ENCODE data around the gene CGB3.

The CGB3 gene

DNA sequence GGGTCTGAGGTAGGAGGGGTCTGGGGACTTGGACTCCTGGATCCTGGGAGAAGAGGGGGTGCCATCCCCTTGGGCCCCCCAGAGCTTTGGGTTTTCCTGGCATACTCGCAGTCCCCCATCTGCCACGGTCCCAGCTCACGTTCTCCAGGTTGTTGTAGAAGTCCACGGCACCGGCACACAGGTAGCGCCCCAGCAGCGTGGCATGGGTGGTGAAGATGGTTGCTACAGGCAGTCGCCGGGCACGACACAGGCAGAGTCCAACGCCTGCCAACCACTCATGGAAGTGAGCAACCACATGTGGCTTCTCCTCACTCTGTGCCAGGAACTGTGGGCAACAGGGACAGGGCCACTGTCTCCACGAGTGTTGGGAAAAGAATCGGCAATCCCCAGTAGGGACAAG lies 38.4 kb downstream of the CGB3 start:
- DNase-seq, result no peak

DNA sequence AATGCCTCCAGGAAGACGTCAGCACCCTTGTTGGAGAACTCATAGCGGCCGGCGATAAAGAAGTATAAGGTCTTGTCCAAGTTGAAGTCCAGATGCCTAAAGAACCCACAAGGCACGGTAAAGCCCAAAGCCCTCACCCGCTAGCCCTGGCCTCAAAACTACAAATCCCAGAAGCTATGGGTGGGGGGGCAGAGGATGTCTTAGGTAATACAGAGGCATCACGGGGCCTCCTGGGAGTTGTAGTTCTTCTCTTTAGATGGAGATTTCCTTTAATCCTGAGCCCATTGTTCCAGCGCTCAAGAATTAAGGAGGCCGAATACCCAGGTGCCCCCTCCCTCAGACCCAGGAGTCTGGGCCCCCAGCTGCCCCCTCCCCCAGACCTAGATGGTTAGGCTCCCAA lies 41.9 kb downstream of the CGB3 start:
- no peak for DNase-seq

DNA sequence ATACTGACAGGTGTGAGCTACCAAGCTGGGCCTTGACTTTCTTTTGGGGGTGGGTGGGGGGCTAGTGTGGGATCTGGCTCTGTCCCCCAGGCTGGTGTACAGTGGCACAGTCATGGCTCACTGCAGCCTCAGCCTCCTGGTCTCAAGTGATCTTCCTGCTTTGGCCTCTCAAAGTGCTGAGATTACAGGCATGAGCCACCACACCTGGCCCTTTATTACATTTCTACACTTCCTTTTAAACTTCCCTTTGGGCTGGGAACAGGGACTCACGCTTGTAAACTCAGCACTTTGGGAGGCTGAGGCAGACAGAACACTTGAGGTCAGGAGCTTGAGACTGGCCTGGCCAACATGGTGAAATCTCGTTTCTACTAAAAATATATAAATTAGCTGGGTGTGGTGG lies 47.1 kb downstream of the CGB3 start:
- no peak for DNase-seq

DNA sequence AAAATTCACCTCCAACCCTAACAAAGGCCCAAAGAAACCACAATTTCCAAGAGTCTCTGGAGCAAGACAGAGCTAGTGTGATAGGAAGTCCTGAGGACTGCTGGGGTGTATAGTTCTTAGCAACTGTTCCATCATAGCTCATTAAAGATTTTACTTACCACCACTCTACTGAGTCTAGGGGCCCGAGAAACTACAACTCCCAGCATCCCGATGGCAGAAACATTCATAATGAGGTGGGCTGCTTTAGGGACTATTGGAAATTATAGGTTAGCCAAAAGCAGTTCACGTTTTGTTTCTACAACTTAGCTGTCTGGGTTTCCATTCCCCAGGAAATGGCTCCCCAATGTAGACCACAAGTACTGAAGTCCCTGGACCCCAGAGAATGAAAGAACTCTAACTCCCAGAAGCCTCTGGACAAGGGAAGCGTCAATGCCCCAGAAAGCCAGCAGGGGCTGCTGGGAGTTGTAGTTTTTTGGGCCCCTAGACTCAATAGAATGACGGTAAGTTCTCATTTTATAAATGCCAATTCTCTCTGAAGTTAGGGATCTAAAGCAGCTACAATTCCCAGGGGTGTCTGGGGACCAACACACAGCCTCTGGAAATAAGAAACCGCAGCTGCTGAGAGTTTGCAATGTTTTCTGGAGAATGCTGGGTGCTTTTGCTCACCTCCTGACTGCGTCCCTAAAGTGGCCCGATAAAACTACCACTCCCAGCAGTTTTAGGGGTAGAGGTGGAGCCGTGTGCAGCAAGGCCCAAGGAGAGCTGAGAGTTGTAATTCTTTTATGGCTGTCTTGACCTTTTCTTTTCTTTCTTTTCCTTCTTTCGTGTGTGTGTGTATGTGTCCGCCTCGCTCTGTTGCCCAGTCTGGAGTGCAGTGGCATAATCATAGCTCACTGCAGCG lies 47.9 kb downstream of the CGB3 start:
- no peak for DNase-seq

All from stimulated activated CD8-positive, alpha-beta memory T cell treated with anti-CD3 and anti-CD28 coated beads, Interleukin-4, amount 100 ng/mL, for 48 hours (primary cell).